Right forelimb (tissue), 1 donor: ENCODE data around the gene B4GALNT3.
"Not testable (repeated sequence)": the region's sequence is repeated elsewhere in the genome, so short reads cannot be mapped to it uniquely, and the experiment has no call there.

ENCODE experiments used
- DNase-seq: peaks from one replicate; pipeline ENCODE4 v3.0.0-alpha.2; 2018

B4GALNT3 gene

DNA sequence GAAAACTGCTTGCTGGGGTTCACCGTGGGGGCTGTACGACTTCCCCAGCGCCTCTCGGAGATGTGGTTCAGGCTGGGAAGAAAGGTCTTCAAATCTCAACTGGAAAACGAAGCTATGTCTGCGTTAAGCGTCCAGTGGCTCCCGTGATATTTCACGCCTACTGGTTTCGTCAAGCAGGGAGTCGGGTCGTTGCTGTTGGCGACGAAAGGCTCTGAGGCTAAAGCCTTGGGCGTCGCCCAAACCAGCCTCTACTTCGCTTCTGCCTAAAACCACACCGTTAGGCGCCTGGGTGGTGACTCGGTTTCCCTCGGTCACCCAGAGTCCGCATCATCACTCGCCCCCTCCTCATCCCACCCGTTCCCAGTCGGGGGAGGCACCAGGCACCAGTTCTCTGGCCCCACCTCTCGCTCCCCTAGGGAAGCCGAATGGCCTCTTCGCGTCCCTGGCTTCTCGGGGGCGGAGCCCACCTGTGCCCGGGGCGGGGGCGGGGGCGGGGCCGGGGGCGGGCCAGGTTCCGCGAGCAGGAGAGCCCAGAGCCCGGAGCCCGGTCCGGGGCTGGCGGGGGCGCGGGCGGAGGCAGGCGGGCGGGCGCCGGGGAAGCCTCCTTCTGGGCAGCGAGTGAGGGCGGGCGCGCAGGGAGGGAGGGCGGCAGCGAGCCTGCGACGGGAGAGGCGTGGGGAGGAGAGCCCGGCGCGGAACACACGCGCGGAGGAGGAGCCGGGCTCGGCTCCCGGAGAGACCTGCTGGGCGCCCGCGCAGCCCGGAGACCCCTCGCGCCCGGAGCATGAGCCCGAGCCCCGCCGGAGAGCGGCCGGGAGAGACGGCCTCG is at the start of gene B4GALNT3:
Gene B4GALNT3 (plus strand): TSS at position 510 of the 829 bp plus-strand sequence. CDS start 438 bp downstream, outside the sequence.
- peak; percentile 80 for DNase-seq

DNA sequence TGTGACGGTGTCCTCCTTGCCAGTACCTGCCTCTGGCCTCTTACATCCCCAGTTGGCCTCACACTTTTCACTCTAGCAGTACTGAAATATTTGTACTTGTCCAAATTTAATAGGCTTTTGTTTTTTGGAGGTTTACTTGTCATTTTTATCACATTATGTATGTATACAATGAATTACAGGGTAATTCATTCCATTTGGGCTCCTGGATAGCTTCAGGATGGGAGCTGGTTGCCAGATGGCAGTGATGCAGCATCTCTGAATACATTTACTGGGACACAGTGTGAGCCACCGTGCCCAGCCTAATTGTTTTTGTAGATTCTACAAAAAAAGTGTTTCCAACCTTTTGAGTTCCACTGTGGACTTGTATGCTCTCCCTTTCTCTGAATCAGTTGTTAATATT is 44.9 kb upstream of the B4GALNT3 start:
- no peak for DNase-seq

DNA sequence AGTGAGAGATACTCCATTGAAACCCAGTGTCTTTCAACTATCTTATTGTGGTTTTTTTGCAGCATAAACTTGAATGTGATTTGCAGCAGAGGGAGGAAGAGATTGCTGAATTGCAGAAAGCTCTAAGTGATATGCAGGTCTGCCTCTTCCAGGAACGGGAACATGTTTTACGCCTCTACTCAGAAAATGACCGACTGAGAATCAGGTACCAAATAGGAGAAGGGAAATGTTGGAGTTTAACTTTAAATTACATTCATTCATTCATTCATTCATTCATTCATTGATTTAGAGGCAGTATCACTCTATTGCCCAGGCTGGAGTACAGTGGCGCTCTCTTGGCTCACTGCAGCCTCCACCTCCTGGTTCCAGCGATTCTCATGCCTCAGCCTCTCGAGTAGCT is 41.3 kb upstream of the B4GALNT3 start:
- DNase-seq, result no peak

DNA sequence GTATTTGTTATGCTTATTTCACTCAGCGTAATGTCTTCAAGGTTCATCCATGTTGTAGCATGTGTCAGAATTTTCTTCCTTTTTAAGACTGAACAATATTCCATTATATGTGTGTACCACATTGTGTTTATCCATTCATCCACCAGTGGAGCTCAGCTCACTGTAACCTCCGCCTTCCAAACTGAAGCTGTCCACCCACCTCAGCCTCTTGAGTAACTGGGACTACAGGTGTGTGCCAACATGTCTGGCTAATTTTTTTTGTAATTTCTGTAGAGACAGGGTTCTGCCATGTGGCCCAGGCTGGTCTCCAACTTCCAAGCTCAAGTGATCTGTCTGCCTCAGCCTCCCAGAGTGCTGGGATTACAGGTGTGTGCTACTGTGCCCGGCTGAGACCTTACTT is 37.2 kb upstream of the B4GALNT3 start:
- no peak for DNase-seq

DNA sequence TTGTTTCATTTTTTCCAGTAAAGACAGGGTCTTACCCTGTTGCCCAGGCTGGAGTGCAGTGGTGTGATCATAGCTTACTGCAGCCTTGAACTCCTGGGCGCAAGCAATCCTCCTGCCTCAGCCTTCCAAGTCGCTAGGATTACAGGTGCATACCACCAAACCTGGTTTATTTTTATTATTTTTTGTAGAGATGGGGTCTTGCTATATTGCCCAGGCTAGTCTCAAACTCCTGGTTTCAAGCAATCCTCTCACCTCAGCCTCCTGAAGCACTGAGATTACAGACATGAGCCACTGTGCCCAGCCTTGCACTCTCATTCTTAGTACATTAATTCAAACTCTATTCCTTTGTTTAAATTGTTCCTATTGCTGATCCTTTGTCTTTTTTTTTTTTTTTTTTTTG is 24.0 kb upstream of the B4GALNT3 start:
- DNase-seq, result not testable (repeated sequence)

DNA sequence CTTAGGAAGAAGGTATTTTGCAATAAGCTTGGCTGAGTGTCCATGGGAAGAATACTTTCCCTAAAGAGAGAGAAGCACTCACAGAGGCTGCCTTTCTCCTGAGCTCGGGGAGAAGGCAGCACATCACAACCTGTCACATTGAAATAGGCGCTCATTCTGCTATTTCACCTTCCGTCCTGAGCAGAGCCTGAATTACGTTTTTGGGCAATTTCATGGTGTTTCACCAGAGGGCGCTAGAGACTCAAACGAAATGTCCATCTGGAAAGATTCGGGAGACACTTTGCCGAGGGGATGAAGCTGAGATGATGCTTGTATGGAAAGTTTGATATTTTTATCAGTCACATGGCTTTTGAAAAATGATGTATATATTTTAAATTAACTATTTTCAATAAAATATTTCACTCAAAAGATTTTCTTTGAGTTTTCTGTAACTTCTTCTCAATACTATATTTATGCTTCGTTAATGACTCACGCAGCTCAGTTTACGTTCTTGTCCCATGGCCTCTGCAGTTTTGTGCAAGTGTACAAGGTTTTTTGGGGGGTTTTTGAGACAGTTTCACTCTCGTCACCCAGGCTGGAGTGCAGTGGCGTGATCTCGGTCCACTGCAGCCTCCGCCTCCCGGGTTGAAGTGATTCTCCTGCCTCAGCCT is 17.4 kb upstream of the B4GALNT3 start:
- peak; percentile 65 for DNase-seq

DNA sequence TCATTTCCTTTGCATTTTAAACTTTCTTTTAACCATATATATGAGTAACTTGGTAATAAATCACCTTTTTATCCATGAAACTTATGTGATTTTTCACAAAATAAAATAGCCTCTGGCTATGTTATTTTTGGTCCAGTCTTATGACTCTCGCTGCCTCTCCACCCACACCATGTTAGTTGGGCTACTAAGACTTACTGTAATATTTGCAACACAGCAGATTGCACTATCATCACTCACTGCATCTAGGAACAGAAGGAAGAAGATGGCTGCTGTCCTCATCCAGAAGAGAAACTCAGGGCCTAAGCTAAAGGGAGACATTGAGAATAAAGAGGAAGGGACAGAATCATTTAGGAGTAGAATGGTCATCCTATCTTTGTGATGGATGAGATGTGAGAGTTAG is 12.6 kb upstream of the B4GALNT3 start:
- DNase-seq, result no peak

DNA sequence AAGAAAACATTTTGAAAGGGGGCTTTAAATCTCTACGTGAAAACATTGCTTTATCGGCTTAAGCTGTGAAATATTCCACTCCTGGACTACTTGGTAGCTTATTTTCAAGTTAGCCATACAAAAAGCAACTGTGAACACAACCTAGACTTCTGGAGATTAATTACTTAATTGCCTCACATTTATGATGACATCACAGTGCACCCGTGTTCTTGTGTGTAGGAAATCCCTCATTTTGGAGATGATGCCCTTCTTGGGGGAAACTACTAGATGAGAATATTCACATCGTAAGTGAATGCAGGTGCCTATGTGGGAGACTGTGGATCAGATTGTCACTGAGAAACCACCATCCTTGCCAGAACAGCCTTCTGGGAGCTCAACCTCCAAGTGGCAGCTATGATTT is 10.5 kb upstream of the B4GALNT3 start:
- no peak for DNase-seq

DNA sequence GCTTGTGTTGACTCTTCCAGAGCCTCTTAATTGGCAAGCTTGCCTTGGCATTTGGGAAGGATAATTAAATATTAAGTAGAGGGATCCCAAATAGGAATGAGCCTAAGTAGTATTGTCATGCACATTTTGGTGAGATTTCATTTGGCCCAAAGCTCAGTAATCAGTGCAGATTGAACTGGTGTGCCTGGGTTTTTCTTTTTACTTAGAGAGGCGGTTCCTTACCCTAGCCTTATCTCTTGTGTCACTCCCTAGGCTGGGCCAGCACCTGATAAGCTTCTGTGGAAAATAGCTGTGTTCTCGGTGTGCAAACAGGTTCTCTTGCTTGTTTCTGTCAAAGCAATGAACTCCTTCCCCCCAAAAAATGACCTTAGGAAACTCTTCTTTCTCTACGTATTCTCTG is 9.3 kb upstream of the B4GALNT3 start:
- DNase-seq, result no peak

DNA sequence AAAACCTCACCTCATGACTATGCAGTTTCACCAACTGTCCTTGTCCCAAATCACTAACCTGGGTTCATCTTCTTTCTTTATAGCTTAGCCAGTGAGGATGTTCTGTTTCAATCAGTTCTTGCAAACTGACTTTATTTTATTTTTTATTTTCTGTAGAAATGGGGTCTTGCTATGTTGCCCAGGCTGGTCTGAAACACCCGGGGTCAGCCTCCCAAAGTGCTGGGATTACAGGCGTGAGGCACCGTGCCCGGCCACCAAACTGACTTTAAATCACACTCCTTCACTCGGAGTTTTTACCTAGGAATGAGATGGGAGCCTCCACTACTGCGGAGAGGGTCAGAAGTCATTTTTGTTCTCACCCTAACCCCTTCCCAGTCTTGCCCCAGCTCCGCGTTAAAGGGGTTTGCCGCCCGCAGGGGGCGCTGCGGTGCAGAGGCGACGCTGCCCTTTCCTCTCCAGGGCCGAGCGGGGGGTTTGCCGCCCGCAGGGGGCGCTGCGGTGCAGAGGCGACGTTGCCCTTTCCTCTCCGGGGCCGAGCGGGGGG is 7.0 kb upstream of the B4GALNT3 start:
- no peak for DNase-seq

DNA sequence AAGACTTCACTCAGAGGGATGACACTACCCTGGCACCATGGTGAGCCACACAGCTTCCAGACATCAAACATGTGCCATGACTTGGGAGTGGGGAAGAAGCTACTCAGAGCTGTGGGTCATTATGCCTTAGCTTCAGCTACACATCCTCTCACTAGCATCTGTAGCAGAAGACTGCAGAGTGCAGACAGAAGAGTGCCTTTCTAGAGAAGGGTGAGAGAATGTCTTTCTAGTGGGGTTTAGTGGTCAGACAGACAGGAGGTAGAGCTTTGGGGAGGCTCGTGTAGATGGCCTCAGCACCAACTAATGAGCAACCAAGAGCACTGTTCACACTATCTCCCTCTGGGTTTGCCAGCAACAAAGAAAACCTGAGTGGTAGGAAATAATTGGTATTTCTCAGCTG is 4.9 kb upstream of the B4GALNT3 start:
- DNase-seq, result no peak

DNA sequence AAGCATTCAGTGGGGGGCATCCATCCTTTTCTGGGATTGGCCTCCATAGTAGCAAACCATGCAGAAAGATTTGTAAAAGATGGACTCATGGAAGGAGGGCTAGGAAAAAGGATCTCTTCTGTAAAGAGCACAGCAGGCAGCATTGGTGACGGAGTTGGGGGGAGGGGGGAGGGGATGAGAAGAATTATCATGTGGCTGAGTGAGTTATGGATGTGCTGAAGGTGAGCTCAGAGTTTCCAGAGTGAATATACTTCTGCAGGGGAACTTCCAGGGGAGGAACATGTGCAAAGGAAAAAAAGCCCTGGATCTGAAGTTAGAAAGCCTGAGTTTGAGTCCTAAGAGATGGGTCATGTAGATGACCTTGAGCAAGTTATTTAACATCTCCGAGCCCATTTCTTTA is 3.9 kb upstream of the B4GALNT3 start:
- no peak for DNase-seq

DNA sequence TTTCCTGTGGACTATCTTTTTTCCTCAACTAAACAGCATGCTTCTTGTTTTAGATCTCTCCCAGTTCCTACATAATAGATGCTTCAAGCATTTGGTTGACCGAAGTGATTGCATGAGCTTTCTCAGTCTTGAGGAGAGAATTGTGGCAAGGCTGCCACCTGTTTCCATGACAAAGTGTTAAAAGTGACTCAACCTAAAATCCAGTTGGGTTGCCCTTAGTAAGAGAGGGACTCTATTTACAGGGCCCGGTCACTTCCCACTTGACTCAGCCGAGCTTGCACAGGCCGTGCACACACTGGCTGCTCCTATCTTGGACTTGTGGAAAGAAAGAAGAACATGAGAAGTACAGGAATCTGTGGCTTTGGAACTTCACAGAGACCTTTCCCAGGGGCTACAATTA is 2.1 kb upstream of the B4GALNT3 start:
- no peak for DNase-seq

DNA sequence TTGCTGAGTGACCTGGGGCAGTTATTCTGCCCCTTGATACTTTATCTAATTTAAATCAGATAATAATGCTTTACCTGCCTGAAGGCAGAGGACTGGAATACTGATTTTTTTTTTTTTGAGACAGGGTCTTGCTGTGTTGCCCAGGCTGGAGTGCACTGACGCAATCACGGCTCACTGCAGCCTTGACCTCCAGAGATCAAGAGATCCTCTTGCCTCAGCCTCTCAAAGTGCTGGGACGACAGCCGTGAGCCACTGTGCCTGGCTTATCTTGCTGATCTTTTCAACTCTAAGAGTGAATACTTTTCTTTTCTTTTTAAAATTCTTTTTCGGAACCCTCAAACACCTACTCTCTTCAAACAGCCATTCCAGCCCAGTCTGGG is 699 bp upstream of the B4GALNT3 start:
- no peak for DNase-seq

DNA sequence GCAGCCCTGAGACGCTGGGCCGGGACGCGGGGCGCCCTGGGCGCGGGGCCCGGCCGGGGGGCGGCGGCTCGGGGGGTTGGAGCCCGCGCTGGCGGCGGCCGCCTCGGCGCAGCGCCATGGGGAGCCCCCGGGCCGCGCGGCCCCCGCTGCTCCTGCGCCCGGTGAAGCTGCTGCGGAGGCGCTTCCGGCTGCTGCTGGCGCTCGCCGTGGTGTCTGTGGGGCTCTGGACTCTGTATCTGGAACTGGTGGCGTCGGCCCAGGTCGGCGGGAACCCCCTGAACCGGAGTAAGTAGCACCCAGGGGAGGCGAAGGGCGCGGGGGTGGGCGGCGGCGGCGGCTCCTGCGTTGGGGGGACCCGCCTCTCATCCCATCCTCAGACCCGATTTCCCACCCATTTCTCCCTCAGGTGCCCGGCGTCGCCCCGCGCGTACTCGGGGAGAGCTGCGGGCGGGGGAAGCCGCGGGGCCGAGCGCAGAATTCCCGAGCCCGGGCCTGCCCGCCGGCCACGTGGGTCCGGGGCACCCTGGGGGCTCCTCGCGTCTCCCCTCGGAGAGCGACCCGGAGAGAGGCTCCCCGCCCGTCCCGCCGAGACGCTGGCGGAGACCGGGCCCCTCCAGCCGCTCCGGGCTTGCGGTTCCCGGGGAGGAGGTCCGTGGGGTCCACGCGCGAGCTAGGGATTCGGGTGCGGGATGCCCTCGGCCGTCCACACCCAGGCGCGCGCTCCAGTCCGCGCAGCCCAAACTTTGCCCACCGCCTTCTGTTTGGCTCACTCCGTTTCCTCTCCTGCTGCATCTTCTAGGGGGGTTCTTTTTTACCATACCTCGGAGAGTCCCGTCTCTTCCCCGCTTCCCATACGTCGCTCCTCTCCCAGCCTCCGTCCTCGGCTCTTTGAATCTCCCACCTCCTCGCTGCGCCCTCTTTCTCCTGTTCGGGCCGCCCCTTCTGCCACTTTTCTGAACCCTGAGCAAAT is 807 bp downstream of the B4GALNT3 start:
- peak; percentile 60 for DNase-seq

DNA sequence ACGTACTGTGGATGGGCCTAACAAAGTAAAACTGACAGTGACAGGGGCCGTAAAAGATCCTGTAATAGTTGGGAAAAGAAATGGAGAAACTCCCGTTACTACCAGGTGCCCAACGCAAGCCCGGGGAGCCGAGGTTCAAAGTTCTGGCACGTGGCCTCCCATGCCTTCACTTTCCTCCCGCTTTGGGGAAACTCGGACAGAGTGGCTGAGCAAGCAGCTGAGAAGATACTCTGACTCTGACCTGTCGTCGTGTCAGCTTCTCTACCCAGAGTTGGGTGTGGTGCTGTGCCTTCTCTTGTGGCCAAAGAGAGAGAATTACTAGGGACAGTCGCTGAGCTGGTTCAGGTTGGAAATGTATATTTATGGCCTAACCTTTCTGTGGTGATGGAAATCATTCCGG is 1.7 kb downstream of the B4GALNT3 start:
- DNase-seq, result no peak

DNA sequence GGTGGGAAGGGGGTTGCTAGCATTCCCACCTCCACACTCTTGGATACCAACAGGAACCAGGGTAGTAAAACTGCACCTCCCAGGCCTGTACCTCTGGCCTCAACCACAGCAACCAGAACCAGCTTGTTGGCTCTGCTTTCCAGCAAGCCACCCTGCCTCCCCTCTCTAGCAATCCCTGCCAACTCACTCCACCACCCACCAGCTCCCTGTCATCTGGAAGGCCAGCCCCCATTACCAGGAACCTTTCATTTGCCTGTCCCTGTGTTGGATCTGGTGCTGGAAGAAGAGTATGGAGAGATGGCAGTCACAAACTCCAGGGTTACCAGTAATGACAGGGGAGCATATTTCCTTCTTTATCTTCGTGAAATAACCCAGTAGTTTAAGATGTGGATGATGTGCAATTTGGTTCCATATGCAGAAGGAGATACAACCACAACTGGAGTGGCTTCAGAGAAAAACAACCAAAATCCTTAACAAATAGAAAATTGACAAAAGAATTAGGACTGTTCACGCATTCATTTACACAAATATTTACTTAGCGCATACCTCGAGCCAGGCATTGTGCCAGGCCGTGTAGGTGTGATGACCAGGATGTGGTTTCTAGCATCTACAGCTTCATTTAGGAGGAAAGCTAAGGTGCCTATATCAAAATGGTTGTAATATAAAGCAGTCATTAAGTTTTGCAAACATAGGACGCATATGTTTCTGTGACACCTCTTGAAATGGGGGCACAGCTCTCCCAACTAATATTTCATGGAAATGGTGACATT is 3.4 kb downstream of the B4GALNT3 start:
- no peak for DNase-seq

DNA sequence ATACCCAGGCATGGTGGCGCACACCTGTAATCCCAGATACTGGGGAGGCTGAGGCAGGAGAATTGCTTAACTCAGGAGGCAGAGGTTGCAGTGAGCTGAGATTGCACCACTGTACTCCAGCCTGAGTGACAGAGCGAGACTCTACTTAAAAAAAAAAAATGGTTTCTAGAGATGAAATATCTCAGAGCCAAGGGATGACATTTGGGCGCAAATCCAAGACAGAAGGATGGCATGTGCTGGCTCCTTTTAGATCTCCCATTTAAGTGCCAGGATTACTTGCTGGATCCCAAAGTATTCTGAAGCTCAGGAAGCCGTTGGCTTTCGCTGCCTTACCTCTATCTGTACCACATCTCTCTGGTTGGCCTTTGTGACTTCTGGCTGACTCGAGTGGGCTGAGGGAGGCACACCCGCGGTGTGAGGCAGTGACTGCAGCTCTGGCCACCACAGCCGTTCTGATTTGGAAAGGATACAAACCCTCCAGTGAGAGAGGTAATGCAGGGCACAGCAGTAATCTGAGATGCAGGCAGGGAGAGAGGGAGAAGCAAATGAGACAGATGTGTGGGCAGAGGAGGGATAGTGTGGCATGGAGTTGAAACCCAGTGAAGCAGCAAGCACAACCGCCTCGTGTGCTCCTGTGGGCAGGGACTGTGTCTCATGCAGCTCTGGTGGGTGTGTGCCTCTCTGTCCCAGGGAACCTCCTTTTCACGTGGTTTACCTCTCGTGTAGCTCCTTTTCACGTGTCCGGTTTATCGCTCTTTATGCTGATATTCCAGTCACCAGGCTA is 4.9 kb downstream of the B4GALNT3 start:
- no peak for DNase-seq

DNA sequence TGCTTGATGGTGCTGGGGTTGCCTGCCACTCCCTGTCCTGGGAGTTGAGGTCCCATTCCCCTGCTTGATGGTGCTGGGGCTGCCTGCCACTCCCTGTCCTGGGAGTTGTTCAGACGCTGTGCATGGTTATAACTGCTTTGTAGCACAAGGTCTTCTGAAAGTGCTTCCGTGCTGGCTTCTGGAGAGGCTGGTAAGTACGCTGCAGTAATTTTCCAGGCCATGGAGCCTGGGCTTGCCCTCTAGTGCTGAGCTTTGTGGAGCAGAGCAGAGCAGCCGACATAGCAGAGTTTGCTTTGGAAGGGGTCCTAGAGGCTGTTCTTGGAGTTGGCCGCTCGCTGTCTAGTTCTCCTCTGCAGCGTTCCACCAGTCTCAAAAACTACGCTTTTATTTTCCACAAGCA is 6.3 kb downstream of the B4GALNT3 start:
- no peak for DNase-seq

DNA sequence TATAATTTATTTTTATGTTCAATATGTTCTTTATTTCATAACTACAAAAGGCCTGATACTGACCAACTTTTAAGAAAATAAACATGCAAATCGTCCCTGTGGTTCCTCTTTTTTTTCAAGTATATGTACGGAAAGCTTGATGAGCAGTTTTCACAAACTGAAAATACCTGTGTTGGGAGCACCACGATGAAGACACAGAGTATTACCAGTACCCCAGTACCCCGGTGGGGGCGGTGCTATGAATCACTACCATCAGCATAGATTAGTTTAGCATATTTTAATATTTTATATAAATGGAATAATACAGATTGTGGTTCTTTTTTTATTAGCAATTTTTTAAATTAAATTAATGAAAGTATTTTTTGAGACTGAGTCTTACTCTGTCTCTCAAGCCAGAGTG is 7.0 kb downstream of the B4GALNT3 start:
- no peak for DNase-seq

DNA sequence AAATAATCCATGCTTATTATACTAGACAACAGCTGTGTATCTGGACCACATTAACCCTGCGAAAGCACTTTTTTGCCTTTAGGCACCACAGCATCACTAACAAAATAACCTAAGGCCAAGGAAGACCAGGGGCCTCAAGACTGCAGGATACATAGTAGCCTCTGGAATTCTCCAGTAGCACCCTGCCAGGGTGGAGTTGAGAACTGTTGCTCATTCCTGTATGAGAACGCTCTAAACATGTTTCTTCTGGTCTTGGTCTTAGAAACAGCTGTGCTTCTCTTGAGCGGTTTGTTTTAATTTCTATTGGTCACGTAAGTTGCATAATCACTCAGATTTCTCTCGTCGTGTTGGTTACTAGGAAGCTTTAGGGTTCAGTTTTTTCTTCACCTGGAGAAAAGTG is 7.9 kb downstream of the B4GALNT3 start:
- DNase-seq, result no peak
